A549 (cell line): ENCODE results near the gene DIP2C. TPM values are rescaled to one million over a fixed set of nuclear protein-coding genes. Genes with fewer than 3 reads are reported as not detected.
A peak's percentile ranks its signal among the peaks of the same experiment; 100 is the strongest.

ENCODE experiments used
- ATAC-seq, 2 experiments: fragments of 200-7000 bp in 1 of 2; fragments of >200 bp in 1 of 2; cut with Nextera tagmentation in 1 of 2; cut with Tn5 transposase in 1 of 2; 3 replicates each; pipeline versions ENCODE4 v1.8.0 to v1.9.1; 2018 to 2020; ENCODE audit warnings: mild to moderate bottlenecking in 1 of 2, moderate library complexity in 1 of 2
- CTCF ChIA-PET: fragments of 300-600 bp; sonication (Branson Sonifier 250); formaldehyde crosslinking; extraction: SDS; loops from one replicate; lab custom pipeline; 2021; ENCODE audit warnings: antibody characterized with exemption, inconsistent platforms; lab: Yijun Ruan, JAX
- POLR2A ChIA-PET: fragments of 350-600 bp; formaldehyde crosslinking; extraction: SDS; loops from one replicate; lab custom pipeline; 2021; ENCODE audit warnings: antibody characterized with exemption, inconsistent platforms; lab: Yijun Ruan, JAX
- DNase-seq, 2 experiments: peaks; one replicate each; pipeline versions ENCODE4 v3.0.0 to v3.0.0-alpha.2; 2011 to 2016; ENCODE audit warnings: low read depth in 1 of 2, low spot score in 1 of 2
- FAIRE-seq: peaks from 2 replicates; lab custom pipeline; 2011; peaks lifted over from hg19 to GRCh38; lab: Jason Lieb, UNC
- H3K27ac ChIP-seq, 2 experiments: fragments of >200 bp; sonication (Bioruptor Twin); formaldehyde crosslinking; 3 replicates each; pipeline ENCODE4 v1.5.1; 2016 to 2017
- H3K4me1 ChIP-seq: fragments of >200 bp; sonication (Bioruptor Twin); formaldehyde crosslinking; 3 replicates; pipeline ENCODE4 v1.6.1; 2016
- H3K4me2 ChIP-seq: fragments of >200 bp; sonication (Bioruptor Twin); formaldehyde crosslinking; 3 replicates; pipeline ENCODE4 v1.6.1; 2016
- H3K4me3 ChIP-seq: fragments of >200 bp; sonication (Bioruptor Twin); formaldehyde crosslinking; 3 replicates; pipeline ENCODE4 v1.5.1; 2016
- H3K9me3 ChIP-seq: fragments of >200 bp; sonication (Bioruptor Twin); formaldehyde crosslinking; 3 replicates; pipeline ENCODE4 v1.6.1; 2016
- BHLHE40 ChIP-seq: IDR thresholded peaks from 2 replicates; pipeline ENCODE4 v1.6.1; 2012; ENCODE audit warnings: low read depth, low read length, inconsistent platforms
- CBX2 ChIP-seq: fragments of 200-600 bp; sonication (generic); IDR thresholded peaks from 2 replicates; pipeline ENCODE4 v1.6.1; 2016; ENCODE audit warnings: low read depth, mild to moderate bottlenecking, borderline replicate concordance
- CBX8 ChIP-seq: fragments of 200-600 bp; sonication (generic); IDR thresholded peaks from 2 replicates; pipeline ENCODE4 v1.6.1; 2016
- E2F6 ChIP-seq: IDR thresholded peaks from 2 replicates; pipeline ENCODE4 v1.6.1; 2012; ENCODE audit warnings: low read depth, borderline replicate concordance
- EHF ChIP-seq: fragments of 250-450 bp; sonication (Bioruptor Pico); IDR thresholded peaks from 2 replicates; pipeline ENCODE4 v1.5.0; 2020; ENCODE audit warnings: mild to moderate bottlenecking
- EHMT2 ChIP-seq: fragments of 200-600 bp; sonication (generic); IDR thresholded peaks from 2 replicates; pipeline ENCODE4 v1.6.1; 2016; ENCODE audit warnings: antibody characterized with exemption, low read depth, mild to moderate bottlenecking, moderate library complexity
- ESRRA ChIP-seq: fragments of 150-350 bp; IDR thresholded peaks from 2 replicates; pipeline ENCODE4 v1.6.1; 2014; ENCODE audit warnings: mild to moderate bottlenecking, low read length, borderline replicate concordance
- FOXS1 ChIP-seq: fragments of 250-450 bp; sonication (Bioruptor Pico); IDR thresholded peaks from 2 replicates; pipeline ENCODE4 v1.5.0; 2020; ENCODE audit warnings: mild to moderate bottlenecking, moderate library complexity
- HMGXB4 ChIP-seq: fragments of 250-450 bp; sonication (Bioruptor Pico); IDR thresholded peaks from 2 replicates; pipeline ENCODE4 v1.5.0; 2021; ENCODE audit warnings: mild to moderate bottlenecking, moderate library complexity, borderline replicate concordance
- HOXA7 ChIP-seq: fragments of 250-450 bp; sonication (Bioruptor Pico); IDR thresholded peaks from 2 replicates; pipeline ENCODE4 v1.5.0; 2020; ENCODE audit warnings: mild to moderate bottlenecking, moderate library complexity
- HOXB5 ChIP-seq: fragments of 250-450 bp; sonication (Bioruptor Pico); IDR thresholded peaks from 2 replicates; pipeline ENCODE4 v1.5.0; 2020; ENCODE audit warnings: mild to moderate bottlenecking, moderate library complexity
- KDM1A ChIP-seq: fragments of 200-600 bp; sonication (generic); IDR thresholded peaks from 2 replicates; pipeline ENCODE4 v1.6.1; 2016; ENCODE audit warnings: low read depth, mild to moderate bottlenecking
- MAX ChIP-seq: IDR thresholded peaks from 2 replicates; pipeline ENCODE4 v1.6.1; 2012
- POLR2A ChIP-seq: IDR thresholded peaks from 2 replicates; pipeline ENCODE4 v1.6.1; 2012; ENCODE audit warnings: mild to moderate bottlenecking, low read length
- RAD21 ChIP-seq, 2 experiments: fragments of >200 bp in 1 of 2; sonication (Bioruptor Twin) in 1 of 2; formaldehyde crosslinking in 1 of 2; IDR thresholded peaks in 1 of 2; conservative IDR thresholded peaks in 1 of 2; 2 replicates in 1 of 2; 3 replicates in 1 of 2; pipeline ENCODE4 v1.6.1; 2012 to 2018; ENCODE audit warnings: inconsistent platforms in 1 of 2
- RARB ChIP-seq: fragments of 250-450 bp; sonication (Bioruptor Pico); IDR thresholded peaks from 2 replicates; pipeline ENCODE4 v1.8.0; 2021; ENCODE audit warnings: mild to moderate bottlenecking, moderate library complexity
- REST ChIP-seq: fragments of 200-600 bp; sonication (generic); IDR thresholded peaks from 2 replicates; pipeline ENCODE4 v1.6.1; 2016; ENCODE audit warnings: antibody characterized with exemption, mild to moderate bottlenecking, moderate library complexity
- RFX5 ChIP-seq: fragments of 450-650 bp; IDR thresholded peaks from 2 replicates; pipeline ENCODE4 v1.7.1; 2014; ENCODE audit warnings: antibody characterized with exemption, mild to moderate bottlenecking, moderate library complexity
- RNF2 ChIP-seq: fragments of 200-600 bp; sonication (generic); IDR thresholded peaks from 2 replicates; pipeline ENCODE4 v1.6.1; 2016; ENCODE audit warnings: low read depth, mild to moderate bottlenecking, antibody characterized with exemption, moderate library complexity, borderline replicate concordance
- ZNF302 ChIP-seq: fragments of 250-450 bp; sonication (Bioruptor Pico); IDR thresholded peaks from 2 replicates; pipeline ENCODE4 v1.9.0; 2021; ENCODE audit warnings: inconsistent platforms, mild to moderate bottlenecking, moderate library complexity
- WGBS: methylation state at CpG from one replicate; pipeline ENCODE4 v1.1.6; 2017; ENCODE audit errors: missing lambda C conversion rate; 5-methylcytosine and 5-hydroxymethylcytosine counted together
- polyA plus RNA-seq, 4 experiments: library from polyadenylated mRNA; depleted of rRNA in 3 of 4; stranded (reverse); fragments of >200 nt; fragmentation: RNase III in 1 of 4; extraction: RNeasy Plus Mini Kit Qiagen cat#74134 plus additional on column Dnase treatment in 1 of 4; gene quantifications; 2 replicates in 3 of 4; 3 replicates in 1 of 4; pipeline ENCODE4 v1.2.3, GENCODE V29; 2011 to 2017

DIP2C gene
- polyA plus RNA-seq, 2 of the 4 experiments (the other 2 are of a cell fraction), result 3.7 to 5.0 TPM

GRCh38 chr10:672203-672602 lies 17.3 kb downstream of the DIP2C start:
- ATAC-seq, result no peak
- no peaks in the 10 kb centered on the region; the same call in 2 of the 3 replicates for H3K4me1 ChIP-seq
- no peak for DNase-seq
- no peak overlapping the region for H3K4me3 ChIP-seq
- H3K27ac ChIP-seq, result no peak overlapping the region
- no peak overlapping the region for H3K4me2 ChIP-seq
- WGBS, result 95% methylated on average over 23 of the region's 24 CpGs
- no peak for FAIRE-seq
- POLR2A ChIA-PET, result no interaction called here
- H3K9me3 ChIP-seq, result no peaks in the 10 kb centered on the region
- TF ChIP-seq HOXB5 (CRISPR knock-in tag) (no peak), BHLHE40 (no peak), RAD21 (conservative IDR thresholded peaks at IDR 0.05 in 1 of 2, IDR thresholded peaks at IDR 0.05 in 1 of 2) (no peak), HMGXB4 (CRISPR knock-in tag) (no peak), ESRRA (no peak), RNF2 (no peak), EHF (no peak), FOXS1 (CRISPR knock-in tag) (no peak), RARB (CRISPR knock-in tag) (no peak), HOXA7 (CRISPR knock-in tag) (no peak)
- CTCF ChIA-PET, result interaction anchor here (0.9 kb wide), 1 partner anchor 11 kb away, joined by 3 read pairs; no protein-coding TSS in a partner anchor

- POLR2A ChIA-PET, result no interaction called here
- 91% methylated on average over 26 of the region's 26 CpGs for WGBS
- DNase-seq (no peak), ATAC-seq (no peak), FAIRE-seq (no peak)
- CTCF ChIA-PET, result no interaction called here
- TF ChIP-seq KDM1A, result no peak
- TF ChIP-seq BHLHE40, result no peak
- TF ChIP-seq RFX5, result no peak
- TF ChIP-seq CBX8, result no peak
- TF ChIP-seq ZNF302 (CRISPR knock-in tag), result no peak
- no peak for TF ChIP-seq EHMT2
- TF ChIP-seq CBX2, result no peak
- TF ChIP-seq MAX, result no peak
- TF ChIP-seq REST, result no peak
- TF ChIP-seq, all 56 proteins: peak for 0
- H3K4me2 ChIP-seq, result no peak overlapping the region
- no peaks in the 10 kb centered on the region for H3K4me1 ChIP-seq
- no peak overlapping the region for H3K27ac ChIP-seq
- H3K9me3 ChIP-seq, result no peaks in the 10 kb centered on the region
- H3K4me3 ChIP-seq, result no peak overlapping the region
These were observed 18.5 kb downstream of the DIP2C start for GRCh38 chr10:670990-671389.

GRCh38 chr10:670038-670437 lies 19.4 kb downstream of the DIP2C start:
- Histone ChIP-seq H3K4me1 (no peaks in the 10 kb centered on the region), H3K9me3 (no peaks in the 10 kb centered on the region), H3K4me3 (no peak overlapping the region), H3K4me2 (no peak overlapping the region), H3K27ac (no peak overlapping the region)
- WGBS, result 88% methylated on average over 19 of the region's 19 CpGs
- DNase-seq (no peak), ATAC-seq (no peak), FAIRE-seq (no peak)
- ChIA-PET POLR2A (no interaction called here), CTCF (no interaction called here)
- TF ChIP-seq POLR2A (peak; percentile 20; the same call in 1 of the 2 replicates), E2F6 (no peak)
